Activated T-helper 1 cell treated with anti-CD3 and anti-CD28 coated beads, Interleukin-2, amount 50 U/mL, for 16 hours (primary cell): ENCODE results near the gene NANOG.
"Not testable (repeated sequence)": the region's sequence is repeated elsewhere in the genome, so short reads cannot be mapped to it uniquely, and the experiment has no call there.

Experiments used
- DNase-seq, 2 donors: peaks; one replicate each; pipeline ENCODE4 v3.0.0-alpha.2; 2020; ENCODE audit warnings: low read depth in 1 of 2, low spot score in 1 of 2

The NANOG gene

GRCh38 chr12:7801460-7801859, 12.3 kb downstream of the NANOG start:
- DNase-seq, result no peak

DNA sequence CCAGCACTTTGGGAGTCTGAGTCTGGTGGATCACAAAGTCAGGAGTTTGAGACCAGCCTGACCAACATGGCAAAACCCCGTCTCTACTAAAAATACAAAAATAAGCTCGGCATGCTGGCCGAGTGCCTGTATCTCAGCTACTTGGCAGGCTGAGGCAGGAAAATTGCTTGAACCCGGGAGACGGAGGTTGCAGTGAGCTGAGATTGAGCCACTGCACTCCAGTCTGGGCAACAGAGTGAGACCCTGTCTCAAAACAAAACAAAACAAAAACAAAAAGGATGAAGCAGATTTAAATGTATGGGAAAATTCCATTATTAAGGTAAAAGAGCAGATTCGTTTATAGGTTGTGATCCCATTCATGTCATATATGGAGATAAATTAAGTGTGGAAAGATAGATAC, 17.1 kb downstream of the NANOG start:
- DNase-seq, result not testable (repeated sequence)

DNA sequence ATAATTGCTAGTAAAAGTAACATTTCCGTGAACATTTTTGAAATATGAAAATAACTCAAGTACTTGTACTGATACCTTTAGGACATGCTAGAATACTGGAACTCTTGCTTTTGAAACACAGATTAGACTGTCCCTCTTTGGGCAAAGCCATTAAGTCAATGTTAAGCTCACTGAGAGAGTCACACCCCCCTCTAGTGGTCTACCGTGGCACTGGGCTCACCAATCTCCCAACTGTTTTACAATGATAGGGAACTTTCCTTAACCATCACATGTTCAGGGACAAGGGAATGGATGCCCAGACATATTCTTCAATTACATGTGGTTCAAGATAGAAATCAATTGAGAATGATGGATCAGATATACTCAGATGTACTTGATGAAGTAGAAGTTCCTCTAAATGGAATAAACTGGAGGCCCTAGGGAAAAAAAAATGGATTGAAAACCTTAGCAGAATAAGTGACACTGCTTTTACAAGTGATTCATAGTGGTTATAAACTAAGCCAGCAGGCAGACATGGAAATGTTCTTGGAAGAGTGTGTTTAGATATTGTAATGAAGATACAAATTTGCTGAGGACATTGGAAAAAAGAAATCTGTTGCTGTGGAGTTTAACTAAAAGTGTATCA, 17.8 kb downstream of the NANOG start:
- DNase-seq, result peak; percentile 14 to 24

DNA sequence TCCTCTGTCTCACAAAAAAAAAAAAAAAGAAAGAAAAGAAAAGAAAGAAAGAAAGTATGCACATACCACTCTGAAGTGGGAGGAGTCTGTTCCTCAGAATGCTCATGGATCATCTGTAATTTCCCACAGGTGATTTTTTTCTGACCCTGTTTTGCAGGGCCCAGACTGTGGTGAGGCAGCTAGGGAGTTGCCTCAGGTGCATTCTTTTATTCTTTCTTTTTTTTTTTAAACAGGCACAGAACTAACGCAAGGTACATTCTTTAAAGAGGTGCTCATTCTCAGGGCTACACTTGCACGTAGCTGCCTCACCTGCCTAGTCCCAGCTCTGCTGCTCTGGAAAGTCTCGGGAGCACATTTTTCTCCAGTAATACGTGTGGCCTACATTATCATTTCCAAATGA, 36.6 kb downstream of the NANOG start:
- DNase-seq, result not testable (repeated sequence)

- not testable (repeated sequence) for DNase-seq
Measured at GRCh38 chr12:7829737-7830136, 40.5 kb downstream of the NANOG start.

- peak in 1 of 2 donors; percentile 2 for DNase-seq
Measured at GRCh38 chr12:7832059-7832696, 43.0 kb downstream of the NANOG start.

DNA sequence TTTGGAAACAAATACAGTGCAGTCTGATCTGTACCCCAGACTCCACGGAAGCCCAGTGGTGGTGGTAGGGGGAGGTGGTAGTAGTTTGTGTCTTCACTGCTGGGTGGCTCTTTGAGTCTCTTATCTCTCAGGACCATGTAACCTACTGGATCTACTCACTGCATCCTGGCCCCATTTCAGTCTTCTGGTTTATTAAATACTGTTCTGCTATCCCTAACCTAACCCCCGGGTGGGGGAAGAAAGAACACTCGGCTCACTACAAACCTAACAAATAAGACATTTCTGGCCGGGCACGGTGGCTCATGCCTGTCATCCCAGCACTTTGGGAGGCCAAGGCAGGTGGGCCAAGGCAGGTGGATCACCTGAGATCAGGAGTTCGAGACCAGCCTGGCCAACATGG, 44.0 kb downstream of the NANOG start:
- DNase-seq, result not testable (repeated sequence)

GRCh38 chr12:7833831-7834230, 44.6 kb downstream of the NANOG start:
- no peak for DNase-seq

DNA sequence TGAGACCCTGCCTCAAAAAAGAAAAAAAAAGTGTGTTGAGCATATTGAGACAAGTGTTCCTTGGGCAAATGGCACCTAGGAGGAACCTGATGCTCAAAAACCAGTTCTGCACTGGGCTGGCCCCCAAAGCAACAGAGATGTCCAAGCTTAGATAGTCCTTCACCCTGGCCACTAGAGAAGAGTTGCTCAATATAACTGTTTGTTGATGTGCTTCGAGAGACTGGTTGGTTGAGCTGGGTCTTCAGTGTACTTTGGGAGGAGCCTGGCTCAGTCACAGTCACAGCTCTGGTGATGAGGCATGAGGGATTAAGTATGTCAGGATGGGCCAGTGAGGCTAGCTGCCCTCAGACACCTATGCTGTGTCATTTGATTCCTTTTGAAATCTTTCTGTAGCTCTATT, 45.5 kb downstream of the NANOG start:
- DNase-seq, result no peak

DNA sequence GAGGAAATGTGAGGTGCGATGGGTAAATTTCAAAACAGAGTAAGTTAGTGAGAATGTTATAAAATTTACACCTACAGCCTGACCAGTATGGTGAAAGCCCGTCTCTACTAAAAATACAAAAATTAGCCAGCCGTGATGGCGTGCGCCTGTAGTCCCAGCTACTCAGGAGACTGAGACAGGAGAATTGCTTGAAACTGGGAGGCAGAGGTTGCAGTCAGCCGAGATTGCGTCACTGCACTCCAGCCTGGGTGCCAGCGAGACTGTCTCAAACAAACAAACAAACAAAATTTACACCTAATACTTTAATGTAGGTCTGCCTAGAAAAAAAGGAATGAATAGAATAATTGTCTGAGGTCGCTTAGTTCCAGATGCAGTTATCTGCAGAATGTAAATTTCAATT, 45.9 kb downstream of the NANOG start:
- DNase-seq, result no peak

DNA sequence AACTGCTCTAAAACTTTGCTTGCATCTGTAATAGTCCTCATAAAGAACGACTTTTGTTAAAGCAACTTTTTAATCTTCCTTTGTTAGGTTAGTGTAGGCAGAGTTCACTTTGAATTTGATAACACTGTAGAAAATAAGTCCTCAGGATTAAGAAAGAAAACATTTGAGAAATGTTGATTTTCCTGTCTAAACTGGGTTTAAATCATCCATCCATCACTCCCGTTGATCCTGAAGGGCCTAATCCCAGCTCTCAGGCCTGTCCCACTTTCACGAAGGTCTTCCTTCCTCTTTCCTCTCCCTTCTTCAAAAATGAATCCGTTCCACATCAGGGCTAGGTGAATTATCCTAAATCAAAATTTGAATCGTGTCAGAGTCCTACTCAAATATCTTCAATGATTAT, 46.6 kb downstream of the NANOG start:
- no peak for DNase-seq

DNA sequence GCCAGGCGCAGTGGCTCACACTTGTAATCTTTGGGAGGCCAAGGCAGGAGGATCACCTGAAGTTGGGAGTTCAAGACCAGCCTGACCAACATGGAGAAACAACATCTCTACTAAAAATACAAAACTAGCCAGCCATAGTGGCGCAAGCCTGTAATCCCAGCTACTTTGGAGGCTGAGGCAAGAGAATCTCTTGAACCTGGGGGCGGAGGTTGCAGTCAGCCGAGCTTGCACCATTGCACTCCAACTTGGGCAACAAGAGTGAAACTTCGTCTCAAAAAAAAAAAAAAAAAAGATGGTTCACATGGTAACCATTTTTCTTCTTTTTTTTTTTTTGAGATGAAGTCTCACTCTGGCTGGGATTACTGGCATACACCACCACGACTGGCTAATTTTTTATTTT, 48.2 kb downstream of the NANOG start:
- DNase-seq, result no peak

GRCh38 chr12:7839226-7839625, 50.0 kb downstream of the NANOG start:
- not testable (repeated sequence) for DNase-seq

GRCh38 chr12:7839848-7840247, 50.6 kb downstream of the NANOG start:
- not testable (repeated sequence) for DNase-seq

DNA sequence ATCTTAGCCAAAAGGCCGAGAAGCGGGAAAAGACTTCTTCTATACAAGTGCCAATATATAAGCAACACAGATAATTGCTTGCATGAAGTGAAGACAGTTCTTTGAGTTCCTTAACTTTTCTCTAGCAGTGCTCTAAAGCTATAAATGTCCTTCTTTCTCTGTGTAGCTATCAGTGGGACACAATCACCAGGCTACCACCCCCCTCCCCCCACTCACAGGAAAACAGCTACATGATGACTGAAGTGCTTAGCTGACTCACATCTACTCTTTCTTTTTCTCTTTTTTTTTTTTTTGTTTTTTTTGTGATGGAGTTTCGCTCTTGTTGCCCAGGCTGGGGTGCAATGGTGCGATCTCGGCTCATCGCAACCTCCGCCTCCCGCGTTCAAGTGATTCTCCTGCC, 53.2 kb downstream of the NANOG start:
- not testable (repeated sequence) for DNase-seq

GRCh38 chr12:7843149-7843548, 53.9 kb downstream of the NANOG start:
- DNase-seq, result not testable (repeated sequence)

DNA sequence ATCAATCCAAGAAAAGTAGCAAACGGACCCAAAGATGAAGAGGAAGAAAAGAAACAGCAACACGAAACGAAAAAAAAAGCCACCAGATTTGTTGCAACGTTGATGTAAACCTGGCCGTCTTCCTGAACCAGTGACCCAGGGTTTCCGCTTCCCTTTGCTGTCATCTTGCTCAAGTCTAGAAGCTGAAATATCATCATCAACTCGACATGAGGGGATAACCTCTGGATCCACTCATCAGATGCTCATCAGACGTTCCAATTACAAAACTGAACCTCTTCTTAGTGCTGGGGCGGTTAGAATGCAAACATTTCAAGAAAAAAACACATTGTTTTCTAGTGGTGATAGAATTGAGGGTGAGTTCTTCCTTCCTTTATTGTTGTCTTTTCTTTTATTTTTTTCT, 54.4 kb downstream of the NANOG start:
- not testable (repeated sequence) for DNase-seq

- DNase-seq, result no peak
Measured at GRCh38 chr12:7844116-7844515, 54.9 kb downstream of the NANOG start.

DNA sequence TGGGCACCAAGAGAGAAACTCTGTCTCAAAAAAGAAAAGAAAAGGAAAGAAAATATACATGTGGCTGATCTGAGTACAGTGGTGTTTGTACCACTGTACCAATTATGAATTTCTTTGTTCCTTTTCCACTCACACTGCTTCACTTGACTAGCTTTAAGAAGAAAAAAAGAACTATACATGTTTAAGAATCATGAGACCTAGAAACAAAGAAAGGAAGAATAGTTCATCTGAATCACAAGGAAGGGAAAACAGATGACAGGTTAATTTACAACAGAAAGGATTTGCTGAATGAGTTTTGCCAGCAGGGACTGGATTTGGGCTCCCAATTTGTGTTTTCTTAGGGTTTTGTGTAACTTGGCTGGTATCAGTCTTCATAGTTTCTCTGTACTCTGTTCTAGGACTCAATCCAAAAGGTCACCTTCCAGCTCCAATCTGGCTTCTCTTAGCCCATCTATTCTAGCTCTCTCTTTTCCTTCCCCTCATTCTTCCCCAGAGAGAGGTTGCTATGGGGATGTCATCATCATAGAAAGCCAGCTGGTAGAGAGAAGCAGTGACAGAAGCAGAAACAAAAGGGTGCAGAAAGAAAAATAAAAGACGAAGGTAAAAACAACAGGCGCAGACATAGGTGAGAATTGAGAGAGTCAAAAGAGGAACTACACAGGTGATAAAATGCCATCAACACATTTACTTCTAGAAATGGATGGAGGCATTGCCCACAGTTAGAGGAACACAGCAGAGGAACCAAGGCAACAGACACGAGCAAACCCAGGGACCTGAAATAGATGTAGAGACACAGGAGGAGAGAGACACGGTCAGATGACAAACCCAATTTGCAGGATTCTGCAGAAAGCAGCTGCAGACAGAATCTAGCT, 58.3 kb downstream of the NANOG start:
- not testable (repeated sequence) for DNase-seq

GRCh38 chr12:7848098-7848422, 58.9 kb downstream of the NANOG start:
- not testable (repeated sequence) for DNase-seq
